T-helper 1 cell (primary cell): ENCODE results near the gene RNF121.
A peak's percentile ranks its signal among the peaks of the same experiment; 100 is the strongest.

ENCODE experiments used
- DNase-seq, 5 donors: peaks; one replicate each; pipeline ENCODE4 v3.0.0-alpha.2; 2012 to 2020

Gene RNF121

DNA sequence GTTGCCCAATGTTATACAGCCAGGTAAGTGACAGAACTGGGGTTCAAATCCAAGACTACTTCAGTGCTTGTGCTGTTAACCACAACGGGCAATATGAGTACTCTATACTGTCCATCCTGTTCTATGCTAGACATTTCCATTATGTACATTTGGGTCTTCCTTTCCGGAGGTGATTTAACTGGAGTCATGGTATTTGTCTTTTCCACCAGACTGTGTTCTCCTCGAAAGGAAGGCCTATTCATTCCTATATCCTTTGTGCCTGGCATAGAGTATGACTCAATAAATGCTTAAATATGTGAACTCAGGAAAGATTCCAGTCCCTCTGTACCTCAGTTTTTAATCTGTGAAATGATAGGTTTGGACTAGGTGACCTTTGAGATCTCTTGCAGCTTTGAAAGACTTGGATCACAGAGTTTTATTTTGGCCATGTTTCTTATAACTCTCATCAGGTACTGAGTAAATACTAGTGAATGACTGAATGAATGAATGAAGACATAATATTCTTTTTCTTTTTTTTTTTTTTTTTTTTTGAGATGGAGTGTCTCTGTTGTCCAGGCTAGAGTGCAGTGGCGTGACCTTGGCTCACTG is 6.6 kb downstream of the RNF121 start:
- no peak for DNase-seq

DNA sequence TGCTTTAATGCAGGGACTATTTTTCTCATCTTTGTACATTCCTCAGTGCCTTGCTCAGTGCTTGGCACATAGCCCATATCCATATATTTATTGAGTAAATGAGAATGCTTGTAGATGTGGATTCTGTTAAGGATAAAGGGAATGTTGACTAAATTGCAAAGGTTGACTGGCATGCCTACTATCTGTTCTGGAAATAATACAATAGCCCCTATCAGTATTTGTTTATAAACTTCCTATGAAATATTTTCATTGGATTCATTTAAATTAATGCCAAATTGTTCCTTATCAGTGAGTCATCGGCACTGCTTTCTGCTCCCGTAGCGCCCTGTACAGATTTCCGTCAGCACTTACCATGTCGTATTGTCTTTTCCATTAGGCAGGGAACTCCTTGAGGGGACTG is 8.0 kb downstream of the RNF121 start:
- no peak for DNase-seq

DNA sequence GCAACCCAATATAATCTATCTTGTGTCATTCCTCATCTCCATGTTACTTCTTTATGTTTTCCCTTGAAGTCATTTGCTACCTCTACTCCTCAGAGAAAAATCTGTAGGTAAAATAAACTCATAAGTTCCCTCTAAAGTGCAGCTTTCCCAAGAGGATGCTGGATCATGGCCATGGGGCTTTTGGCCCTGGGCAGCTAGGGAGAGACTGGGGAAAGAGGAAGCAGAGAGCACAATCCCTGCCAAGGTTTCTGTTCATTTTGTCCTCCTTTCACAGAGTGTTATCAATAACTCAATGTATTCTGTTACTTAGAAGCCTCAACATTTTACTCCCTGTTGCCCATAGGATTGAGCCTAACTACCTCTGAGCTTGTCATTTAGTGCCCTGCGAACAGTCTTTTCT is 9.0 kb downstream of the RNF121 start:
- DNase-seq: no peak

GRCh38 chr11:71940561-71941219 is 11.8 kb downstream of the RNF121 start:
- no peak for DNase-seq

DNA sequence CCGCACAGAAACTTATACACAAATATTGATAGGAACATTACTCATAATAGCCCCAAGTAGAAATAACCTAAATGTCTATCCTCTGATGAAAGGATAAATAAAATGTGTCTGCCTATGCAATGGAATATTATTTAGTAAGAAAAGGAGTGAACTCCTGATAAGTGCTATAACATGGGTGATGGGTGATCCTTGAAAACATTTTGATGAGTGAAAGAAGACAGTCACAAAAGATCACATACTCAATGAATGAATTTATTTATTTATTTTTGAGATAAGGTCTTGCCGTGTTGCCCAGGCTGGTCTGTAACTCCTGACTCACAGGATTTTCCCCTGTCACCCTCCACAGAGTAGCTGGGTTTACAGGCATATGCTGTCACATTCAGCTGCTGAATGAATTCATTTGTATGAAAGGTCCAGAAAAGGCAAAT is 17.3 kb downstream of the RNF121 start:
- DNase-seq: no peak

DNA sequence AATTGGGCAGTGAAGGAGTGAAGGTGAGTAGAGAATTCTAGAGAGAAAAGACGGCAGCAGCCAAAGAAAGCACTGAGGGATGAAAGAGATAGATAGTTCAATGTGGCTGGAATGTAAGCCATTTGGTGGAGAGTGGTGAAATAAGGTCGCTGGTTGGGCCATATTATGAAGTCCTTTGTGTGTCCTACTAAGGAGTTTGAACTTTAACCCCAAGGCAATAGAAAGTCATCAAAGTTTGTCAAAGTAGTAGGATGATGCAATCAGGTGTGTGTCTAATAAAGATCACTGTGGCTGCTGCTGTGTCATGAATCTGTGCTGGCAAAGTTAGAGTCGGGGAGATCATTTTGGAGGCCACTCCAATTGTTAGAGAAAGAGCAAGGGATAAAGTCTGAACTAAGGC is 18.7 kb downstream of the RNF121 start:
- DNase-seq: peak in 1 of 5 donors; percentile 14

GRCh38 chr11:71948314-71949027 is 19.6 kb downstream of the RNF121 start:
- no peak for DNase-seq

- DNase-seq: no peak
Observed at GRCh38 chr11:71949034-71949433, 20.2 kb downstream of the RNF121 start.

- DNase-seq: no peak
Observed at GRCh38 chr11:71951741-71952310, 23.0 kb downstream of the RNF121 start.

DNA sequence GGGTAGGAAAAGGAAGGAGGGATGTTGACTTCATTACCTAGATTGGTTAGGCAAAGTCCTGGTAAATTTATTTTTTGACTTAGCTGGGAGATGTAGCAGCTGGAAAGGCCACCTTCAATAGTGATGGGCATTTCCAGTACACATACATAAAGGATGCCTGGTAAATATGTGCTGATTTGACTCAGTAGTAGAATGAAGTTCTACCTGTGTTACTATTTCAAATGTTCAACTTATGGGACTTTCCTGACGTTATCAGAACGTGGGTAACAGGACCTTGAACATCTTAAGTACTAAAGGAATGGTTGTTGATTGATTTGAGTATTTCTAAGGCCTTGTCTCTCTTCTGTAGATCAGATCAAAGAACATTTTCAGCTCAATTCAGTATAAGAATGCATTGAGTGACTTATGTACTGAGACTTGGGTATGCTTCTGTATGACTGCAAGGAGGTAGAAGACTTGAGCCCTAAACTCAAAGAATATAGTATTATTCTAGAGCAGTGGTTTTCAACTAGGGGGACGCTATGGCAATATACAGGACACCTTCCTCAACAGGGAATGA is 27.1 kb downstream of the RNF121 start:
- no peak for DNase-seq

DNA sequence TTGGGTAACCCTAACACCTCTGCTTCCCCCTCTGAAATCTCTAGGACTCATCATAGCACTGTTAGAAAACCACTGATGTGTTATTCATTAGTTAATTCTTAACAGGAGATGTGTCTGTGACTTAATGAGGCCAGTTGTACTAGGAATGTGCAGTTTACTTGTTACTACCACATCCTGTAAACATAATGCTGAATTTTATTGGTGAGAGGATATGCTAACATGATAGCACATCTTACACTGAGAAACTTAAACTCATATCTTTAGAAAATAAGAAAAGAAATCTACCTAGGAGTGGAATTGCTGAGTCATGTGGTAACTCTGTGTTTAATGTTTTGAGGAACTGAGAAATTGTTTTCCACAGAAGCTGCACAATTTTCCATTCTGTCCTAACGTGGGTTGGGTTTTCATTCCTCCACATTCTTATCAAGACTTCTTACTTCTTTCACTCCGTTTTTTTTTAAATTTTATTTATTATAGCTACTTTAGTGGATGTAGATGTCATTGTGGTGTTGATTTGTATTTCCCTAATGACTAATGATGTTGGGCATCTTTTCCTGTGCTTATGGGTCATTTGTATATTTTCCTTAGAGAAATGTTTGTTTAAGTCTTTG is 33.7 kb downstream of the RNF121 start:
- DNase-seq: peak in 1 of 5 donors; percentile 30

DNA sequence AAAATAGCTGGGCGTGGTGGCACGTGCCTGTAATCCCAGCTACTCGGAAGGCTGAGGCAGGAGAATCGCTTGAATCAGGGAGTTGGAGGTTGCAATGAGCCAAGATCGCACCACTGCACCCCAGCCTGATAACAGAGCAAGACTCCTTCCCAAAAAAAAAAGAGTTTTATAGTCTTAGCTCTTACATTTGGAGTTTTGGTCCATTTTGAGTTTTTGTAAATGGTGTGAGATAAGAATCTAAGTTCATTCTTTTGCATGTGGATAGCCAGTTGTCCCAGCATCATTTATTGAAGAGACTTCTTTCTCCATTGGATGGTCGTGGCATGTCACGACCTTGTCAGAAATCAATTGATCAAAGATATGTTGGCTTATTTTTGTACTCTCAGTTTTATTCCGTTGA is 34.6 kb downstream of the RNF121 start:
- DNase-seq: no peak

- no peak for DNase-seq
Observed at GRCh38 chr11:71964641-71965040, 35.8 kb downstream of the RNF121 start.

DNA sequence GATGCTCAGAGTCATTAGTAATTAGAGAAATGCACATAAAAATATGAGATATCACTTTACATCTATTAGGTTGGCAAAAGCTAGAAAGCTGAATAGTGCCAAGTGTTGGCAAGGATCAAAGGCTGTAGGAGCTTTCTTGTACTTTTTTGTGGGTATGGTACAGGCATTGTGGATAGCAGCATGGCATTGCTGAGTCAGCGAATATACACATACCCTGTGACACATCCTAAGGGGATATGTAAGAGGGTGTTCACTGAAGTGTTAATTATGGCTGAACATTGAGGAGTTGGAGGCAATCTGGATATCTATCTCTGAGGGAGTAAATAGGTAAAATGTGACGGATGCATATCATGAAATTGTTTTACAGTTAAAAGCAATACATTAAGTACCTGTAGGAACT is 42.8 kb downstream of the RNF121 start:
- no peak for DNase-seq

- no peak for DNase-seq
Observed at GRCh38 chr11:71976551-71976950, 47.7 kb downstream of the RNF121 start.

DNA sequence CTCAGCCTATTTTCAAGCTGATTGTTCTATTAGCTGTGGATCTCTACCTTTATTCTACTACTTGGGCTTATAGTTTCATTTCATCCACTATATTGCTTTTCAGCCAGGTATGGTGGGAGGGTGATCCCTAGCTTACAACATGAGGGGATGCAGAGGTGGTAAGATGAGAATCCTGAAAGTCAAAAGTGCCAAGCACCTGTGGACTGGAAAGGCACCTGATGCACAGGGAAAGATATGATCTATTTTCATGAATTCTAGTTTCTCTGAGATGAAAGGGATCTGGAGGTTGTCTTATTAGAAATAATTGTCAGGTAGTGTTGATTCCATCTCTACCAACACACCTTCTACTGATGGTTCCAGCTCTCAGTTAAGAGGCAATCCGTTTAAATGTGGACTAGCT is 48.2 kb downstream of the RNF121 start:
- DNase-seq: no peak

GRCh38 chr11:71977743-71978418 is 49.0 kb downstream of the RNF121 start:
- peak in 3 of 5 donors; percentile 19 to 47 (median 46) for DNase-seq

GRCh38 chr11:71979094-71979493 is 50.2 kb downstream of the RNF121 start:
- no peak for DNase-seq

DNA sequence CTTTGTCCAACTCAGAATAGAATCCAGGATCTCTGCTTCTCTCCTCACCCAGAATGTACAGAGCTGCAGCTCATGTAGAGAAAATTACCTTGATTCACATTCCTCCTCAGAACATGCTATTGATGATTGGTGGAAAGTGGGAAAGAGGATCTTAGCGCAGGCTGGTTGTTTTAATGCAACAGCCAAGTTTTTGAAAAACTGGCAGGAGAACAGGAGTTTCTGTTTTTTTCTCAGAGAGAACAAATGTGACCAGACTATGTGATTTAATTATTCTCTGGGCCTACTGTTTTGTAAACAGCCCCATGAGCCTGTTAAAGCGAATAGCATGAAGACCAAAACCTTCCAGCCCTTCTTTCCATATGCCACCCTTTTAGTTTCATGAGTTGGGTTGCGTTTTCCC is 50.8 kb downstream of the RNF121 start:
- DNase-seq: no peak

GRCh38 chr11:71986131-71986530 is 57.3 kb downstream of the RNF121 start:
- no peak for DNase-seq

DNA sequence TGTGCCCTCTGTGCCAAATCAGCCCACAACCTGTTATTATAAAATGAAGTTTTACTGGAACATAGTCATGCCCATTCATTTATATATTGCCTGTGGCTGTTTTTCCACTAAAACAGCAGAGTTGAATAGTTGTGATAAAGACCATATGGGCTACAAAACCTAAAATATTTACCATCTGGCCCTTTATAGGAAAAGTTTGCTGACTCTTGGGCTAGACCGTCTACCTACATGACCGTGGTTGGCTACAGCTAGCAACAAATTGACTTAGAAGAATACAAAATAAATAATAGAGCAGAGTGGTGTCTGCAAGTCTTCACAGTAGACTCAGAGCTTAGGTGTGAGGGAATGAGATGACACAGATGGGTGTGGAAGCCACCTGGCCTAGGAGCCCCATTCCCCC is 58.7 kb downstream of the RNF121 start:
- DNase-seq: no peak

DNA sequence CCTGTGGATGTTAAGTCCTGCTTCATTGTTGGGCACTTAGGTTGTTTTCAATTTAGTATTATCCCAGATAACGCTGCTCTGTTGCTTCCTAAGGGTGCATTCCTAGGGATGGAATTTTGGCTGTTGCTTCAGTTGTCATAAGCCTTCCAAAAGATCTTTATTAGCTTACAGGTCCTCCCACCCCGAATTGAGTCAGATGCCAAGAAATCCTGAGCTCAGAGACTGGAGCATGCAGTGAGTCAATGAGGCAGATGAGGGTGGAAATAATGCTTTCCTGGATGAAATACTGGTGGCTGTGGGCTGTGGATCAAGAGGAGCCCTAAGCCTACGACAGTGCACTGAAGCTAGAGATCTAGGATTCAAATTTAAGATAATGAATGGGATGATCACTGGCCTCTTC is 59.2 kb downstream of the RNF121 start:
- DNase-seq: no peak

- no peak for DNase-seq
Observed at GRCh38 chr11:71990701-71991100, 61.9 kb downstream of the RNF121 start.
